Upper lobe of left lung (tissue), 4 donors: ENCODE data around the gene SLC1A7.

Experiments
- EP300 ChIP-seq, 4 donors: sonication (generic); formaldehyde crosslinking; IDR thresholded peaks; one replicate each; pipeline ENCODE4 v1.5.1; 2017; ENCODE audit warnings: antibody characterized with exemption in 4 of 4, control low read depth in 2 of 4
- POLR2A ChIP-seq, 4 donors: fragments of 450-650 bp; IDR thresholded peaks; one replicate each; pipeline ENCODE4 v1.5.1; 2016 to 2017; ENCODE audit warnings: antibody characterized with exemption in 4 of 4, mild to moderate bottlenecking in 2 of 4
- POLR2AphosphoS5 ChIP-seq, 2 donors: sonication (generic); formaldehyde crosslinking; IDR thresholded peaks; one replicate each; pipeline ENCODE4 v1.5.1; 2017; ENCODE audit warnings: antibody characterized with exemption in 2 of 2
- TF ChIP-seq, protein P1 (sequence below), 6 experiments: fragments of 450-650 bp in 4 of 6; fragments of 200-600 bp in 2 of 6; sonication (generic) in 2 of 6; IDR thresholded peaks; one replicate each; pipeline ENCODE4 v1.5.1; 2016 to 2019; ENCODE audit warnings: antibody characterized with exemption in 6 of 6

DNA sequence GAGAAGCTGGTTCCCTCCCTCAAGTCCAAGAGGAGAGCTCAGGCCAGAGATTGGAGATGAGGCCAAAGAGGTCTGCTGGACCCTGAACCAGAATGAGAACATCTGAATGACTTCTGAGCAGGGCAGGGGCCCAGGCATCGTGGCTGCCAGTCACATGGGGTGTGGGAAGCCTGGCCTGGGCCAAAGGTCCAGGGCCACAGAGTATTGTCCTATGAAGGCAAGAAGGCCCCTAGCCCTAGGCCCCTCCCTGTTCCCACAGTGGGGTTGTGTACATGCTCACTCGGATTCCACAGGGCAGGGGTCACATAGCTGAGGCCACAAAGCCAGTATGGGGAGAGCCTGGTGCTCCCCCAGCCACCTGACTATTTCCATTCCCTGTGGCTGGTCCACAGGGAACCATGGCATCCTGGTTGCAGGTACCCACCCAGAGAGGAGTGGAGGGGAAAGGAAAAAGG, 18.5 kb upstream of the SLC1A7 start:
- TF ChIP-seq, protein P1, sequence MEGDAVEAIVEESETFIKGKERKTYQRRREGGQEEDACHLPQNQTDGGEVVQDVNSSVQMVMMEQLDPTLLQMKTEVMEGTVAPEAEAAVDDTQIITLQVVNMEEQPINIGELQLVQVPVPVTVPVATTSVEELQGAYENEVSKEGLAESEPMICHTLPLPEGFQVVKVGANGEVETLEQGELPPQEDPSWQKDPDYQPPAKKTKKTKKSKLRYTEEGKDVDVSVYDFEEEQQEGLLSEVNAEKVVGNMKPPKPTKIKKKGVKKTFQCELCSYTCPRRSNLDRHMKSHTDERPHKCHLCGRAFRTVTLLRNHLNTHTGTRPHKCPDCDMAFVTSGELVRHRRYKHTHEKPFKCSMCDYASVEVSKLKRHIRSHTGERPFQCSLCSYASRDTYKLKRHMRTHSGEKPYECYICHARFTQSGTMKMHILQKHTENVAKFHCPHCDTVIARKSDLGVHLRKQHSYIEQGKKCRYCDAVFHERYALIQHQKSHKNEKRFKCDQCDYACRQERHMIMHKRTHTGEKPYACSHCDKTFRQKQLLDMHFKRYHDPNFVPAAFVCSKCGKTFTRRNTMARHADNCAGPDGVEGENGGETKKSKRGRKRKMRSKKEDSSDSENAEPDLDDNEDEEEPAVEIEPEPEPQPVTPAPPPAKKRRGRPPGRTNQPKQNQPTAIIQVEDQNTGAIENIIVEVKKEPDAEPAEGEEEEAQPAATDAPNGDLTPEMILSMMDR (IDR thresholded peaks at IDR 0.05), result no peak
- TF ChIP-seq POLR2A (IDR thresholded peaks at IDR 0.05) (no peak), POLR2AphosphoS5 (IDR thresholded peaks at IDR 0.05) (no peak), EP300 (IDR thresholded peaks at IDR 0.05) (no peak)
